K562 (cell line): ENCODE data around the gene PRELID2. TPM values are rescaled to one million over a fixed set of nuclear protein-coding genes. Genes with fewer than 3 reads are reported as not detected.

Experiments used
- ATAC-seq: fragments of 200-7000 bp; cut with Tn5 transposase; 3 replicates; pipeline ENCODE4 v1.9.1; 2020; ENCODE audit warnings: moderate library complexity
- BruUV-seq: library from RNA; stranded (reverse); fragments of 400-500 nt; replicated peaks from 2 replicates; lab custom pipeline; 2021; lab: Mats Ljungman, UMichigan
- CTCF ChIA-PET: fragments of 300-600 bp; formaldehyde crosslinking; extraction: SDS; loops from one replicate; lab custom pipeline; 2021; ENCODE audit warnings: low intra/inter-chr PET ratio; lab: Yijun Ruan, JAX
- POLR2A ChIA-PET: fragments of 300-600, 350-650 bp; sonication (Branson Sonifier 250); formaldehyde crosslinking; extraction: SDS; loops from one replicate; lab custom pipeline; 2021; ENCODE audit warnings: antibody characterized with exemption, inconsistent platforms; lab: Yijun Ruan, JAX
- DNase-seq, 4 experiments: peaks; one replicate each; pipeline versions ENCODE4 v3.0.0 to v3.0.0-alpha.2; 2011 to 2018; ENCODE audit warnings: low spot score in 3 of 4, mixed read lengths in 3 of 4; ENCODE audit errors: extremely low read depth in 1 of 4
- FAIRE-seq: peaks from 2 replicates; lab custom pipeline; 2011; peaks lifted over from hg19 to GRCh38; lab: Jason Lieb, UNC
- H2AFZ ChIP-seq: 2 replicates; pipeline ENCODE4 v1.6.0; 2011; ENCODE audit warnings: low read depth, low read length, control low read depth, inconsistent platforms
- H3K27ac ChIP-seq: fragments of 200-600 bp; 3 replicates; pipeline ENCODE4 v1.8.0; 2011; ENCODE audit warnings: low read depth, mild to moderate bottlenecking, control low read depth, inconsistent platforms, low read length, moderate library complexity, mixed read lengths; ENCODE audit errors: extremely low read depth
- H3K27me3 ChIP-seq, 2 experiments: fragments of 300-600 bp in 1 of 2; 2 replicates in 1 of 2; 3 replicates in 1 of 2; pipeline versions ENCODE4 v1.6.0 to v1.8.0; 2011; ENCODE audit warnings: inconsistent platforms in 2 of 2, low read length in 2 of 2, mild to moderate bottlenecking in 1 of 2, mixed read lengths in 1 of 2, moderate library complexity in 1 of 2; ENCODE audit not compliant: control insufficient read depth in 2 of 2, insufficient read depth in 2 of 2
- H3K36me3 ChIP-seq: fragments of 300-600 bp; 3 replicates; pipeline ENCODE4 v1.8.0; 2011; ENCODE audit warnings: mild to moderate bottlenecking, low read length, inconsistent platforms; ENCODE audit not compliant: control insufficient read depth, insufficient read depth
- H3K4me1 ChIP-seq, 2 experiments: fragments of 200-600 bp in 1 of 2; replicated peaks in 1 of 2; 2 replicates in 1 of 2; 3 replicates in 1 of 2; pipeline versions ENCODE4 v1.5.1 to v1.8.0; 2011; ENCODE audit warnings: inconsistent platforms in 2 of 2, low read length in 2 of 2, mild to moderate bottlenecking in 1 of 2, mixed read lengths in 1 of 2, moderate library complexity in 1 of 2; ENCODE audit not compliant: control insufficient read depth in 2 of 2, insufficient read depth in 2 of 2
- H3K4me2 ChIP-seq: 2 replicates; pipeline ENCODE4 v1.6.1; 2011; ENCODE audit warnings: low read length, control low read depth, inconsistent platforms, mixed read lengths; ENCODE audit not compliant: insufficient read depth
- H3K4me3 ChIP-seq: fragments of 200-600 bp; sonication (generic), shearing (Covaris generic); 2 replicates; pipeline ENCODE4 v1.5.1; 2016; ENCODE audit warnings: control low read depth, inconsistent platforms
- H3K79me2 ChIP-seq: fragments of 200-600 bp; 3 replicates; pipeline ENCODE4 v1.8.0; 2011; ENCODE audit warnings: low read length, inconsistent platforms; ENCODE audit not compliant: control insufficient read depth, insufficient read depth
- H3K9ac ChIP-seq, 2 experiments: 2 replicates each; pipeline versions ENCODE4 v1.6.0 to v1.6.1; 2011; ENCODE audit warnings: low read depth in 2 of 2, low read length in 2 of 2, control low read depth in 1 of 2, inconsistent platforms in 1 of 2, mild to moderate bottlenecking in 1 of 2, mixed read lengths in 1 of 2; ENCODE audit not compliant: insufficient read depth in 1 of 2
- H3K9me1 ChIP-seq: one replicate; pipeline ENCODE4 v1.6.0; 2011; ENCODE audit warnings: inconsistent platforms, mild to moderate bottlenecking, low read length, moderate library complexity; ENCODE audit not compliant: control insufficient read depth, insufficient read depth
- H3K9me3 ChIP-seq: replicated peaks from 2 replicates; pipeline ENCODE4 v1.5.1; 2011; ENCODE audit warnings: low read depth, low read length, inconsistent platforms; ENCODE audit not compliant: control insufficient read depth, insufficient read depth
- H4K20me1 ChIP-seq: replicated peaks from 2 replicates; pipeline ENCODE4 v1.6.1; 2011; ENCODE audit warnings: low read length, inconsistent platforms, mixed read lengths; ENCODE audit not compliant: control insufficient read depth, insufficient read depth
- ATF2 ChIP-seq: sonication (generic); formaldehyde crosslinking; IDR thresholded peaks from 2 replicates; pipeline ENCODE4 v1.8.1; 2022; ENCODE audit warnings: missing genetic modification reagents
- CBFB ChIP-seq: sonication (generic); formaldehyde crosslinking; IDR thresholded peaks from 2 replicates; pipeline ENCODE4 v1.4.0; 2020; ENCODE audit warnings: mild to moderate bottlenecking, missing genetic modification reagents
- CTCFL ChIP-seq: IDR thresholded peaks from 2 replicates; pipeline ENCODE4 v1.6.1; 2011; ENCODE audit warnings: borderline replicate concordance, low read depth, mild to moderate bottlenecking, moderate library complexity, low read length; ENCODE audit not compliant: insufficient read depth, poor library complexity, severe bottlenecking
- GABPB1 ChIP-seq: sonication (generic); formaldehyde crosslinking; IDR thresholded peaks from 2 replicates; pipeline ENCODE4 v1.8.0; 2022; ENCODE audit warnings: mild to moderate bottlenecking, missing genetic modification reagents
- HCFC1 ChIP-seq: IDR thresholded peaks from 2 replicates; pipeline ENCODE4 v1.6.1; 2012; ENCODE audit warnings: low read depth, low read length, improper control_type of control experiment
- IRF1 ChIP-seq: sonication (generic); formaldehyde crosslinking; IDR thresholded peaks from 2 replicates; pipeline ENCODE4 v1.8.0; 2022; ENCODE audit warnings: missing genetic modification reagents, mild to moderate bottlenecking, borderline replicate concordance
- NR0B1 ChIP-seq: fragments of 450-650 bp; IDR thresholded peaks from one replicate; pipeline ENCODE4 v1.6.1; 2018; ENCODE audit warnings: mild to moderate bottlenecking, moderate library complexity; ENCODE audit not compliant: partially characterized antibody
- SNIP1 ChIP-seq: fragments of 450-650 bp; IDR thresholded peaks from 2 replicates; pipeline ENCODE4 v1.7.1; 2017; ENCODE audit warnings: low read depth, mild to moderate bottlenecking
- SP1 ChIP-seq: sonication (generic); formaldehyde crosslinking; IDR thresholded peaks from 2 replicates; pipeline ENCODE4 v1.8.1; 2022; ENCODE audit warnings: mild to moderate bottlenecking, missing genetic modification reagents
- TEAD4 ChIP-seq, 2 experiments: sonication (generic) in 1 of 2; formaldehyde crosslinking in 1 of 2; IDR thresholded peaks; 2 replicates each; pipeline versions ENCODE4 v1.6.1 to v1.8.0; 2012 to 2022; ENCODE audit warnings: borderline replicate concordance in 1 of 2, inconsistent platforms in 1 of 2, low read length in 1 of 2, mild to moderate bottlenecking in 1 of 2, missing genetic modification reagents in 1 of 2
- TFAP4 ChIP-seq: sonication (generic); formaldehyde crosslinking; IDR thresholded peaks from 2 replicates; pipeline ENCODE4 v1.8.0; 2022; ENCODE audit warnings: missing genetic modification reagents, mild to moderate bottlenecking, moderate library complexity, borderline replicate concordance
- XRCC4 ChIP-seq: IDR thresholded peaks from one replicate; pipeline ENCODE4 v1.6.1; 2011; ENCODE audit not compliant: insufficient read depth, insufficient read length; ENCODE audit errors: extremely low read depth
- XRCC5 ChIP-seq: fragments of 200-400 bp; formaldehyde crosslinking; IDR thresholded peaks from 2 replicates; pipeline ENCODE4 v1.6.1; 2017; ENCODE audit warnings: low read depth, mild to moderate bottlenecking, low read length
- ZKSCAN1 ChIP-seq: fragments of 150-350 bp; IDR thresholded peaks from 2 replicates; pipeline ENCODE4 v1.6.1; 2016; ENCODE audit warnings: low read depth, low read length
- ZSCAN29 ChIP-seq: fragments of 450-650 bp; IDR thresholded peaks from 2 replicates; pipeline ENCODE4 v1.6.1; 2017
- WGBS: fragments of 100-300 bp; shearing (Covaris generic); methylation state at CpG from one replicate; pipeline ENCODE4 v1.1.6; 2016; ENCODE audit warnings: low coverage, mixed read lengths; ENCODE audit not compliant: insufficient coverage; ENCODE audit errors: missing lambda C conversion rate; 5-methylcytosine and 5-hydroxymethylcytosine counted together
- in situ Hi-C: fragments of 300-500 bp; cut with MboI; formaldehyde crosslinking; loops from 4 replicates; pipeline ENCODE4 v1.15.0; 2018; ENCODE audit warnings: inconsistent platforms, mixed read lengths
- intact Hi-C: fragments of 100-400 bp; cut with micrococcal nuclease; formaldehyde crosslinking; loops from 2 replicates; pipeline ENCODE4 v1.14.2; 2022
- polyA plus RNA-seq, 8 experiments: library from polyadenylated mRNA; depleted of rRNA in 4 of 8; stranded (reverse) in 5 of 8; unstranded in 3 of 8; fragments of >200 nt; fragmentation: Nextera tagmentation in 2 of 8; fragmentation: Illumina TruSeq in 1 of 8; extraction: Ambion mirVana in 2 of 8; extraction: Trizol in 1 of 8; gene quantifications; 2 replicates each; pipeline versions ENCODE4 v1.2.1 to v1.2.3, GENCODE V29; 2011 to 2014; ENCODE audit warnings: inconsistent platforms in 1 of 8, missing spikeins in 1 of 8
- total RNA-seq, 7 experiments: library from RNA; depleted of rRNA in 6 of 7; stranded (reverse); fragments of >200 nt in 6 of 7; fragmentation: Illumina TruSeq in 2 of 7; extraction: Trizol in 2 of 7; gene quantifications; 2 replicates each; pipeline versions ENCODE4 v1.2.1 to v1.2.3, GENCODE V29; 2011 to 2021; ENCODE audit warnings: low replicate concordance in 1 of 7

PRELID2 gene
- total and polyA plus RNA-seq, 9 of the 15 experiments (the other 6 are each of a cell fraction or from before 2014, with no cell fraction given), result 6.4 to 68.2 (median 28.8) TPM

- no peak overlapping the region for H3K4me2 ChIP-seq
- no peak for ATAC-seq
- no peaks in the 10 kb centered on the region for H3K27me3 ChIP-seq
- H3K27ac ChIP-seq, result no peak overlapping the region
- no TSS peak for BruUV-seq
- DNase-seq, result no peak
- H3K9ac ChIP-seq, result no peak overlapping the region
- CTCF ChIA-PET, result no interaction called here
- no peaks in the 10 kb centered on the region for H4K20me1 ChIP-seq
- H3K36me3 ChIP-seq, result 0 out of 3 replicates have a peak, but pooled peaks cover 5% of the 10 kb centered on the region
- intact Hi-C loops (no loop called here), in situ Hi-C loops (no loop called here)
- H3K4me1 ChIP-seq, result no peaks in the 10 kb centered on the region
- H3K79me2 ChIP-seq, result no peaks in the 10 kb centered on the region
- H2AFZ ChIP-seq, result no peak overlapping the region
- 79% methylated on average over 4 of the region's 4 CpGs for WGBS
- POLR2A ChIA-PET, result no interaction called here
- no peak for FAIRE-seq
- H3K9me3 ChIP-seq, result no peaks in the 10 kb centered on the region
- H3K4me3 ChIP-seq, result no peak overlapping the region
- no peaks in the 10 kb centered on the region for H3K9me1 ChIP-seq
- TF ChIP-seq CBFB (CRISPR knock-in tag) (no peak), TEAD4 (IDR thresholded peaks at IDR 0.05; ENCODE audit: low read length) (no peak), TEAD4 (CRISPR knock-in tag; IDR thresholded peaks at IDR 0.05; ENCODE audit: borderline replicate concordance) (no peak), ZKSCAN1 (no peak), XRCC5 (no peak), CTCFL (no peak), IRF1 (CRISPR knock-in tag) (no peak), XRCC4 (no peak), SP1 (CRISPR knock-in tag) (no peak), NR0B1 (no peak), GABPB1 (CRISPR knock-in tag) (no peak), ATF2 (CRISPR knock-in tag) (no peak), TFAP4 (CRISPR knock-in tag) (no peak), HCFC1 (no peak), ZSCAN29 (no peak), SNIP1 (no peak)
Measured at GRCh38 chr5:145761254-145761653, 73.9 kb downstream of the PRELID2 start.
